Common myeloid progenitor, CD34-positive (primary cell): ENCODE results near the gene PIK3IP1.
"Not testable (repeated sequence)": the region's sequence is repeated elsewhere in the genome, so short reads cannot be mapped to it uniquely, and the experiment has no call there.

Source experiments
- CTCF ChIA-PET: fragments of 350-600 bp; sonication (Branson Sonifier 250); formaldehyde crosslinking; loops from one replicate; lab custom pipeline; 2021; ENCODE audit warnings: antibody characterized with exemption; lab: Charles Lee
- POLR2A ChIA-PET: fragments of 350-600 bp; sonication (Branson Sonifier 250); formaldehyde crosslinking; loops from one replicate; lab custom pipeline; 2021; ENCODE audit warnings: antibody characterized with exemption; lab: Charles Lee
- DNase-seq, 3 donors: peaks; one replicate each; pipeline versions ENCODE4 v3.0.0 to v3.0.0-alpha.2; 2013
- H3K27ac ChIP-seq, 2 experiments: 1 replicate in 1 of 2; 2 replicates in 1 of 2; pipeline ENCODE4 v1.7.0; 2013; ENCODE audit warnings: inconsistent platforms in 2 of 2, low read length in 2 of 2, mild to moderate bottlenecking in 2 of 2, low read depth in 1 of 2, moderate library complexity in 1 of 2; ENCODE audit not compliant: severe bottlenecking in 2 of 2, insufficient read depth in 1 of 2, poor library complexity in 1 of 2
- H3K27me3 ChIP-seq, 5 experiments: replicated peaks in 2 of 5; 1 replicate in 3 of 5; 2 replicates in 2 of 5; pipeline versions ENCODE4 v1.6.1 to v1.7.0; 2013; ENCODE audit warnings: low read length in 4 of 5, mild to moderate bottlenecking in 2 of 5, moderate library complexity in 2 of 5, inconsistent platforms in 1 of 5; ENCODE audit not compliant: insufficient read depth in 5 of 5, control insufficient read depth in 4 of 5
- H3K36me3 ChIP-seq, 4 experiments: 1 replicate in 2 of 4; 2 replicates in 2 of 4; pipeline versions ENCODE4 v1.6.1 to v1.7.0; 2013; ENCODE audit warnings: low read length in 3 of 4, control low read depth in 1 of 4, mild to moderate bottlenecking in 1 of 4; ENCODE audit not compliant: control insufficient read depth in 4 of 4, insufficient read depth in 4 of 4
- H3K4me1 ChIP-seq, 4 experiments: 1 replicate in 3 of 4; 2 replicates in 1 of 4; pipeline versions ENCODE4 v1.6.1 to v1.7.1; 2013; ENCODE audit warnings: low read length in 3 of 4, mild to moderate bottlenecking in 3 of 4, control low read depth in 1 of 4, inconsistent platforms in 1 of 4, moderate library complexity in 1 of 4; ENCODE audit not compliant: control insufficient read depth in 4 of 4, insufficient read depth in 4 of 4; ENCODE audit errors: control extremely low read depth in 1 of 4
- H3K4me3 ChIP-seq, 7 experiments: 1 replicate in 4 of 7; 2 replicates in 3 of 7; pipeline versions ENCODE4 v1.5.1 to v1.7.0; 2013; ENCODE audit warnings: mild to moderate bottlenecking in 7 of 7, low read length in 6 of 7, moderate library complexity in 6 of 7, inconsistent platforms in 2 of 7, low read depth in 2 of 7, control low read depth in 1 of 7; ENCODE audit not compliant: insufficient read depth in 4 of 7, control insufficient read depth in 1 of 7; ENCODE audit errors: extremely low read depth in 1 of 7
- H3K9me3 ChIP-seq, 5 experiments: 1 replicate in 4 of 5; 2 replicates in 1 of 5; pipeline versions ENCODE4 v1.6.1 to v1.7.1; 2013; ENCODE audit warnings: low read length in 4 of 5, mild to moderate bottlenecking in 2 of 5, inconsistent platforms in 1 of 5, low read depth in 1 of 5, moderate library complexity in 1 of 5; ENCODE audit not compliant: control insufficient read depth in 4 of 5, insufficient read depth in 2 of 5; ENCODE audit errors: control extremely low read depth in 1 of 5
- WGBS: methylation state at CpG from one replicate; pipeline ENCODE4 v1.1.5; 2013; ENCODE audit not compliant: insufficient coverage; 5-methylcytosine and 5-hydroxymethylcytosine counted together

The PIK3IP1 gene

GRCh38 chr22:31236044-31236443, 56.2 kb downstream of the PIK3IP1 start:
- not testable (repeated sequence) for DNase-seq, H3K9me3 ChIP-seq, H3K27me3 ChIP-seq
- ChIA-PET POLR2A (interaction anchor here (0.6 kb wide), 1 partner anchor 21 kb away, joined by 3 read pairs; no protein-coding TSS in a partner anchor), CTCF (interaction anchor here (1.1 to 14.5 kb wide), 4 partner anchors 9 to 45 kb away, joined by 3 to 242 read pairs (median 4); partner anchors contain the start of gene LIMK2)
- H3K36me3 ChIP-seq: peaks cover 0 to 20% (median 4%) of the 10 kb centered on the region in 4 experiments
- H3K4me1 ChIP-seq: peaks cover 26 to 62% (median 48%) of the 10 kb centered on the region in 4 experiments
- H3K4me3 ChIP-seq: peak overlapping the region in 1 of 7 experiments; percentile 35
- WGBS: 100% methylated on average over 4 of the region's 4 CpGs
- peak overlapping the region in 1 of 2 experiments; percentile 51 for H3K27ac ChIP-seq

GRCh38 chr22:31235081-31235480, 57.2 kb downstream of the PIK3IP1 start:
- no peaks in the 10 kb centered on the region for H3K9me3 ChIP-seq
- H3K4me1 ChIP-seq: peaks cover 35 to 72% (median 58%) of the 10 kb centered on the region in 4 experiments
- peak overlapping the region in 5 of 7 experiments; percentile 27 to 55 (median 35) for H3K4me3 ChIP-seq
- WGBS: no CpG with 5 or more reads among the region's 3 CpGs
- peaks cover 0 to 12% (median 3%) of the 10 kb centered on the region in 4 experiments for H3K36me3 ChIP-seq
- ChIA-PET CTCF (interaction anchor here (0.9 to 14.5 kb wide), 8 partner anchors 10 to 127 kb away, joined by 3 to 242 read pairs (median 4); partner anchors contain the start of genes LIMK2 and SELENOM), POLR2A (interaction anchor here (1.0 kb wide), 1 partner anchor 15 kb away, joined by 3 read pairs; no protein-coding TSS in a partner anchor)
- peak; percentile 53 to 72 (median 70) for DNase-seq
- no peaks in the 10 kb centered on the region for H3K27me3 ChIP-seq
- peak overlapping the region in 1 of 2 experiments; percentile 51 for H3K27ac ChIP-seq

GRCh38 chr22:31233001-31233400, 59.3 kb downstream of the PIK3IP1 start:
- peak overlapping the region in 3 of 7 experiments; percentile 1 to 32 (median 16) for H3K4me3 ChIP-seq
- WGBS: 100% methylated on average over 1 of the region's 3 CpGs
- H3K9me3 ChIP-seq: no peaks in the 10 kb centered on the region
- peaks cover 48 to 88% (median 76%) of the 10 kb centered on the region in 4 experiments for H3K4me1 ChIP-seq
- peaks cover 0 to 10% (median 0%) of the 10 kb centered on the region in 4 experiments for H3K36me3 ChIP-seq
- DNase-seq: peak; percentile 66 to 87 (median 81)
- ChIA-PET POLR2A (no interaction called here), CTCF (interaction anchor here (1.1 to 14.5 kb wide), 9 partner anchors 11 to 478 kb away, joined by 3 to 242 read pairs (median 15); partner anchors contain the start of gene LIMK2)
- no peaks in the 10 kb centered on the region for H3K27me3 ChIP-seq
- peak overlapping the region; percentile 6 to 43 for H3K27ac ChIP-seq
